ENCODE measurements around the gene WDR74. TPM values are rescaled to one million over a fixed set of nuclear protein-coding genes. Genes with fewer than 3 reads are reported as not detected.

WDR74 gene
- total and polyA plus RNA-seq, 9 of the 15 experiments (the other 6 are each of a cell fraction or from before 2014, with no cell fraction given): 32.7 to 210 (median 114) TPM

- TF ChIP-seq ZBTB40 (IDR thresholded peaks at IDR 0.05) (0 out of 2 replicates have a peak, but pooled peaks have one; percentile 42), ZBTB40 (CRISPR knock-in tag; IDR thresholded peaks at IDR 0.05) (no peak), ATF7 (IDR thresholded peaks at IDR 0.05) (peak; percentile 84), CBX5 (IDR thresholded peaks at IDR 0.05; ENCODE audit: borderline replicate concordance, low read depth) (no peak), PCBP1 (IDR thresholded peaks at IDR 0.05; ENCODE audit: low read depth, low read length, poor library complexity, severe bottlenecking) (peak; percentile 98), SMARCC2 (IDR thresholded peaks at IDR 0.05; ENCODE audit: low read depth) (no peak), EP300 (IDR thresholded peaks at IDR 0.05; ENCODE audit: low read length) (no peak; the same call in 1 of the 2 replicates), ESRRA (IDR thresholded peaks at IDR 0.05; ENCODE audit: borderline replicate concordance, low read depth) (peak; percentile 83), ZNF717 (CRISPR knock-in tag; IDR thresholded peaks at IDR 0.05) (no peak), ZNF184 (CRISPR knock-in tag; IDR thresholded peaks at IDR 0.05) (no peak)
- TF ChIP-seq, protein P1, sequence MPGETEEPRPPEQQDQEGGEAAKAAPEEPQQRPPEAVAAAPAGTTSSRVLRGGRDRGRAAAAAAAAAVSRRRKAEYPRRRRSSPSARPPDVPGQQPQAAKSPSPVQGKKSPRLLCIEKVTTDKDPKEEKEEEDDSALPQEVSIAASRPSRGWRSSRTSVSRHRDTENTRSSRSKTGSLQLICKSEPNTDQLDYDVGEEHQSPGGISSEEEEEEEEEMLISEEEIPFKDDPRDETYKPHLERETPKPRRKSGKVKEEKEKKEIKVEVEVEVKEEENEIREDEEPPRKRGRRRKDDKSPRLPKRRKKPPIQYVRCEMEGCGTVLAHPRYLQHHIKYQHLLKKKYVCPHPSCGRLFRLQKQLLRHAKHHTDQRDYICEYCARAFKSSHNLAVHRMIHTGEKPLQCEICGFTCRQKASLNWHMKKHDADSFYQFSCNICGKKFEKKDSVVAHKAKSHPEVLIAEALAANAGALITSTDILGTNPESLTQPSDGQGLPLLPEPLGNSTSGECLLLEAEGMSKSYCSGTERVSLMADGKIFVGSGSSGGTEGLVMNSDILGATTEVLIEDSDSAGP (CRISPR knock-in tag; IDR thresholded peaks at IDR 0.05): 0 out of 2 replicates have a peak, but pooled peaks have one; percentile 62
- TF ChIP-seq, protein P2, sequence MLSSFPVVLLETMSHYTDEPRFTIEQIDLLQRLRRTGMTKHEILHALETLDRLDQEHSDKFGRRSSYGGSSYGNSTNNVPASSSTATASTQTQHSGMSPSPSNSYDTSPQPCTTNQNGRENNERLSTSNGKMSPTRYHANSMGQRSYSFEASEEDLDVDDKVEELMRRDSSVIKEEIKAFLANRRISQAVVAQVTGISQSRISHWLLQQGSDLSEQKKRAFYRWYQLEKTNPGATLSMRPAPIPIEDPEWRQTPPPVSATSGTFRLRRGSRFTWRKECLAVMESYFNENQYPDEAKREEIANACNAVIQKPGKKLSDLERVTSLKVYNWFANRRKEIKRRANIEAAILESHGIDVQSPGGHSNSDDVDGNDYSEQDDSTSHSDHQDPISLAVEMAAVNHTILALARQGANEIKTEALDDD (IDR thresholded peaks at IDR 0.05): no peak
Measured at GRCh38 chr11:62805076-62805892, 34.1 kb downstream of the WDR74 start, which contains the start of gene NXF1 (continued).

Data from K562 (cell line).